A549 (cell line): Measurements from ENCODE around the gene AKAP8. TPM values are rescaled to one million over a fixed set of nuclear protein-coding genes. Genes with fewer than 3 reads are reported as not detected.

Source experiments
- ATAC-seq, 2 experiments: fragments of 200-7000 bp in 1 of 2; fragments of >200 bp in 1 of 2; cut with Nextera tagmentation in 1 of 2; cut with Tn5 transposase in 1 of 2; 3 replicates each; pipeline versions ENCODE4 v1.8.0 to v1.9.1; 2018 to 2020; ENCODE audit warnings: mild to moderate bottlenecking in 1 of 2, moderate library complexity in 1 of 2
- CTCF ChIA-PET: fragments of 300-600 bp; sonication (Branson Sonifier 250); formaldehyde crosslinking; extraction: SDS; loops from one replicate; lab custom pipeline; 2021; ENCODE audit warnings: antibody characterized with exemption, inconsistent platforms; lab: Yijun Ruan, JAX
- POLR2A ChIA-PET: fragments of 350-600 bp; formaldehyde crosslinking; extraction: SDS; loops from one replicate; lab custom pipeline; 2021; ENCODE audit warnings: antibody characterized with exemption, inconsistent platforms; lab: Yijun Ruan, JAX
- DNase-seq, 2 experiments: peaks; one replicate each; pipeline versions ENCODE4 v3.0.0 to v3.0.0-alpha.2; 2011 to 2016; ENCODE audit warnings: low read depth in 1 of 2, low spot score in 1 of 2
- FAIRE-seq: peaks from 2 replicates; lab custom pipeline; 2011; peaks lifted over from hg19 to GRCh38; lab: Jason Lieb, UNC
- H3K27ac ChIP-seq, 2 experiments: fragments of >200 bp; sonication (Bioruptor Twin); formaldehyde crosslinking; 3 replicates each; pipeline ENCODE4 v1.5.1; 2016 to 2017
- H3K4me1 ChIP-seq: fragments of >200 bp; sonication (Bioruptor Twin); formaldehyde crosslinking; 3 replicates; pipeline ENCODE4 v1.6.1; 2016
- H3K4me2 ChIP-seq: fragments of >200 bp; sonication (Bioruptor Twin); formaldehyde crosslinking; 3 replicates; pipeline ENCODE4 v1.6.1; 2016
- H3K4me3 ChIP-seq: fragments of >200 bp; sonication (Bioruptor Twin); formaldehyde crosslinking; 3 replicates; pipeline ENCODE4 v1.5.1; 2016
- H3K9me3 ChIP-seq: fragments of >200 bp; sonication (Bioruptor Twin); formaldehyde crosslinking; 3 replicates; pipeline ENCODE4 v1.6.1; 2016
- CBX2 ChIP-seq: fragments of 200-600 bp; sonication (generic); IDR thresholded peaks from 2 replicates; pipeline ENCODE4 v1.6.1; 2016; ENCODE audit warnings: low read depth, mild to moderate bottlenecking, borderline replicate concordance
- CBX8 ChIP-seq: fragments of 200-600 bp; sonication (generic); IDR thresholded peaks from 2 replicates; pipeline ENCODE4 v1.6.1; 2016
- CHD2 ChIP-seq: fragments of 150-350 bp; IDR thresholded peaks from 2 replicates; pipeline ENCODE4 v1.6.1; 2014; ENCODE audit warnings: low read length; ENCODE audit not compliant: partially characterized antibody
- CHD4 ChIP-seq: fragments of 200-600 bp; sonication (generic); IDR thresholded peaks from 2 replicates; pipeline ENCODE4 v1.6.1; 2016; ENCODE audit warnings: antibody characterized with exemption, mild to moderate bottlenecking, borderline replicate concordance
- EHF ChIP-seq: fragments of 250-450 bp; sonication (Bioruptor Pico); IDR thresholded peaks from 2 replicates; pipeline ENCODE4 v1.5.0; 2020; ENCODE audit warnings: mild to moderate bottlenecking
- ESRRA ChIP-seq: fragments of 150-350 bp; IDR thresholded peaks from 2 replicates; pipeline ENCODE4 v1.6.1; 2014; ENCODE audit warnings: mild to moderate bottlenecking, low read length, borderline replicate concordance
- GATA3 ChIP-seq: IDR thresholded peaks from 2 replicates; pipeline ENCODE4 v1.6.1; 2012; ENCODE audit warnings: borderline replicate concordance
- HDAC2 ChIP-seq: fragments of 200-600 bp; sonication (generic); IDR thresholded peaks from 2 replicates; pipeline ENCODE4 v1.6.1; 2016
- HES2 ChIP-seq: fragments of >200 bp; sonication (Bioruptor Twin); formaldehyde crosslinking; IDR thresholded peaks from 2 replicates; pipeline ENCODE4 v1.6.1; 2016
- HOXA7 ChIP-seq: fragments of 250-450 bp; sonication (Bioruptor Pico); IDR thresholded peaks from 2 replicates; pipeline ENCODE4 v1.5.0; 2020; ENCODE audit warnings: mild to moderate bottlenecking, moderate library complexity
- HOXB13 ChIP-seq: fragments of 250-450 bp; sonication (Bioruptor Pico); IDR thresholded peaks from 2 replicates; pipeline ENCODE4 v1.5.0; 2020; ENCODE audit warnings: low read depth, mild to moderate bottlenecking, moderate library complexity
- HOXB5 ChIP-seq: fragments of 250-450 bp; sonication (Bioruptor Pico); IDR thresholded peaks from 2 replicates; pipeline ENCODE4 v1.5.0; 2020; ENCODE audit warnings: mild to moderate bottlenecking, moderate library complexity
- JUN ChIP-seq, 2 experiments: fragments of >200 bp; sonication (Bioruptor Twin); formaldehyde crosslinking; IDR thresholded peaks; 2 replicates in 1 of 2; 3 replicates in 1 of 2; pipeline ENCODE4 v1.6.1; 2016 to 2017
- KDM1A ChIP-seq: fragments of 200-600 bp; sonication (generic); IDR thresholded peaks from 2 replicates; pipeline ENCODE4 v1.6.1; 2016; ENCODE audit warnings: low read depth, mild to moderate bottlenecking
- MAFK ChIP-seq: fragments of 450-650 bp; IDR thresholded peaks from 2 replicates; pipeline ENCODE4 v1.6.1; 2014; ENCODE audit not compliant: partially characterized antibody
- MAX ChIP-seq: IDR thresholded peaks from 2 replicates; pipeline ENCODE4 v1.6.1; 2012
- NPAS2 ChIP-seq: fragments of 250-450 bp; sonication (Bioruptor Pico); IDR thresholded peaks from 2 replicates; pipeline ENCODE4 v1.8.0; 2022; ENCODE audit warnings: mild to moderate bottlenecking, moderate library complexity, borderline replicate concordance
- NR3C1 ChIP-seq: fragments of >200 bp; sonication (Bioruptor Twin); formaldehyde crosslinking; IDR thresholded peaks from 3 replicates; pipeline ENCODE4 v1.6.1; 2017
- PBX3 ChIP-seq: IDR thresholded peaks from 2 replicates; pipeline ENCODE4 v1.6.1; 2012
- POLR2A ChIP-seq: IDR thresholded peaks from 2 replicates; pipeline ENCODE4 v1.6.1; 2012; ENCODE audit warnings: mild to moderate bottlenecking, low read length
- POLR2AphosphoS2 ChIP-seq: conservative IDR thresholded peaks from 2 replicates; pipeline ENCODE4 v1.6.1; 2012; ENCODE audit warnings: low read length, improper control_type of control experiment, inconsistent platforms
- RAD21 ChIP-seq, 2 experiments: fragments of >200 bp in 1 of 2; sonication (Bioruptor Twin) in 1 of 2; formaldehyde crosslinking in 1 of 2; IDR thresholded peaks in 1 of 2; conservative IDR thresholded peaks in 1 of 2; 2 replicates in 1 of 2; 3 replicates in 1 of 2; pipeline ENCODE4 v1.6.1; 2012 to 2018; ENCODE audit warnings: inconsistent platforms in 1 of 2
- RARB ChIP-seq: fragments of 250-450 bp; sonication (Bioruptor Pico); IDR thresholded peaks from 2 replicates; pipeline ENCODE4 v1.8.0; 2021; ENCODE audit warnings: mild to moderate bottlenecking, moderate library complexity
- RFX5 ChIP-seq: fragments of 450-650 bp; IDR thresholded peaks from 2 replicates; pipeline ENCODE4 v1.7.1; 2014; ENCODE audit warnings: antibody characterized with exemption, mild to moderate bottlenecking, moderate library complexity
- ZC3H11A ChIP-seq: fragments of 450-650 bp; IDR thresholded peaks from 2 replicates; pipeline ENCODE4 v1.6.1; 2014; ENCODE audit warnings: antibody characterized with exemption, mild to moderate bottlenecking
- ZNF302 ChIP-seq: fragments of 250-450 bp; sonication (Bioruptor Pico); IDR thresholded peaks from 2 replicates; pipeline ENCODE4 v1.9.0; 2021; ENCODE audit warnings: inconsistent platforms, mild to moderate bottlenecking, moderate library complexity
- ZSCAN20 ChIP-seq: fragments of 250-450 bp; sonication (Bioruptor Pico); IDR thresholded peaks from 2 replicates; pipeline ENCODE4 v1.8.0; 2022; ENCODE audit warnings: mild to moderate bottlenecking, moderate library complexity
- WGBS: methylation state at CpG from one replicate; pipeline ENCODE4 v1.1.6; 2017; ENCODE audit errors: missing lambda C conversion rate; 5-methylcytosine and 5-hydroxymethylcytosine counted together
- polyA plus RNA-seq, 4 experiments: library from polyadenylated mRNA; depleted of rRNA in 3 of 4; stranded (reverse); fragments of >200 nt; fragmentation: RNase III in 1 of 4; extraction: RNeasy Plus Mini Kit Qiagen cat#74134 plus additional on column Dnase treatment in 1 of 4; gene quantifications; 2 replicates in 3 of 4; 3 replicates in 1 of 4; pipeline ENCODE4 v1.2.3, GENCODE V29; 2011 to 2017

The AKAP8 gene
- polyA plus RNA-seq, 2 of the 4 experiments (the other 2 are of a cell fraction), result 16.2 to 17.3 TPM

GRCh38 chr19:15425321-15425950 lies 45.8 kb upstream of the AKAP8 start:
- TF ChIP-seq HES2 (no peak), NPAS2 (CRISPR knock-in tag) (no peak), KDM1A (no peak), CBX2 (no peak), CHD2 (no peak), HDAC2 (no peak), RFX5 (no peak), RARB (CRISPR knock-in tag) (no peak), MAX (no peak), POLR2AphosphoS2 (no peak), EHF (no peak), HOXB13 (CRISPR knock-in tag) (no peak), HOXA7 (CRISPR knock-in tag) (no peak), MAFK (no peak)
- TF ChIP-seq, all 56 proteins: peak for 0
- H3K9me3 ChIP-seq, result peaks cover 8% of the 10 kb centered on the region; the same call in 1 of the 3 replicates
- H3K4me3 ChIP-seq, result no peak overlapping the region
- no peak overlapping the region for H3K27ac ChIP-seq
- ATAC-seq, result no peak
- ChIA-PET CTCF (no interaction called here), POLR2A (no interaction called here)
- H3K4me2 ChIP-seq, result no peak overlapping the region
- FAIRE-seq, result no peak
- H3K4me1 ChIP-seq, result no peaks in the 10 kb centered on the region
- WGBS, result 96% methylated on average over 24 of the region's 36 CpGs
- no peak for DNase-seq

GRCh38 chr19:15424692-15425272 lies 45.2 kb upstream of the AKAP8 start:
- FAIRE-seq (no peak), DNase-seq (no peak), ATAC-seq (no peak)
- POLR2A ChIA-PET, result no interaction called here
- Histone ChIP-seq H3K27ac (no peak overlapping the region), H3K4me2 (no peak overlapping the region), H3K9me3 (peaks cover 8% of the 10 kb centered on the region; the same call in 1 of the 3 replicates), H3K4me1 (peaks cover under 1% of the 10 kb centered on the region; the same call in 1 of the 3 replicates), H3K4me3 (no peak overlapping the region)
- 99% methylated on average over 17 of the region's 38 CpGs for WGBS
- TF ChIP-seq JUN (IDR thresholded peaks at IDR 0.05) (no peak), MAFK (no peak)
- CTCF ChIA-PET, result no interaction called here

GRCh38 chr19:15424121-15424520 lies 44.5 kb upstream of the AKAP8 start:
- Histone ChIP-seq H3K4me3 (no peak overlapping the region), H3K4me2 (no peak overlapping the region)
- TF ChIP-seq HOXB5 (CRISPR knock-in tag), result no peak
- TF ChIP-seq PBX3, result no peak
- TF ChIP-seq ESRRA, result no peak
- no peak for TF ChIP-seq JUN (IDR thresholded peaks at IDR 0.05)
- TF ChIP-seq CBX2, result no peak
- no peak for TF ChIP-seq ZSCAN20 (CRISPR knock-in tag)
- TF ChIP-seq NR3C1, result no peak
- TF ChIP-seq ZNF302 (CRISPR knock-in tag), result no peak
- TF ChIP-seq CBX8, result no peak
- no peak for TF ChIP-seq MAFK
- no peak for TF ChIP-seq RAD21 (conservative IDR thresholded peaks at IDR 0.05 in 1 of 2, IDR thresholded peaks at IDR 0.05 in 1 of 2)
- no peak for TF ChIP-seq GATA3
- TF ChIP-seq RFX5, result no peak
- no peak for TF ChIP-seq ZC3H11A
- no peak for TF ChIP-seq POLR2A
- no peak for TF ChIP-seq HOXB13 (CRISPR knock-in tag)
- no peak for TF ChIP-seq CHD4
- TF ChIP-seq, all 56 proteins: peak for 0
- ATAC-seq (no peak), DNase-seq (no peak), FAIRE-seq (no peak)
- Histone ChIP-seq H3K9me3 (peaks cover 8% of the 10 kb centered on the region; the same call in 1 of the 3 replicates), H3K27ac (no peak overlapping the region), H3K4me1 (peaks cover 5% of the 10 kb centered on the region; the same call in 2 of the 3 replicates)
- 98% methylated on average over 7 of the region's 13 CpGs for WGBS
- POLR2A ChIA-PET, result no interaction called here
- CTCF ChIA-PET, result interaction anchor here (1.2 kb wide), 1 partner anchor 13 kb away, joined by 3 read pairs; no protein-coding TSS in a partner anchor
